Tibial artery (tissue), 4 donors: ENCODE results near the gene FXYD1.

Experiments
- DNase-seq, 2 donors: peaks; one replicate each; pipeline ENCODE4 v3.0.0-alpha.2; 2019
- H3K27ac ChIP-seq, 2 donors: fragments of 200-600 bp; sonication (generic) in 1 of 2; 1 replicate in 1 of 2; 2 replicates in 1 of 2; pipeline ENCODE4 v1.5.1; 2018 to 2019; ENCODE audit warnings: mild to moderate bottlenecking in 1 of 2
- H3K27me3 ChIP-seq, 2 donors: fragments of 200-600 bp; sonication (generic) in 1 of 2; one replicate each; pipeline versions ENCODE4 v1.5.1 to v1.6.0; 2016 to 2019
- H3K36me3 ChIP-seq, 3 donors: fragments of 200-600 bp; sonication (generic) in 2 of 3; one replicate each; pipeline ENCODE4 v1.5.1; 2016 to 2019; ENCODE audit warnings: mild to moderate bottlenecking in 2 of 3
- H3K4me1 ChIP-seq, 4 donors: fragments of 200-600 bp; sonication (generic) in 2 of 4; 1 replicate in 3 of 4; 2 replicates in 1 of 4; pipeline ENCODE4 v1.5.1; 2016 to 2019
- H3K4me3 ChIP-seq, 2 donors: fragments of 200-600 bp; sonication (generic) in 1 of 2; 1 replicate in 1 of 2; 2 replicates in 1 of 2; pipeline ENCODE4 v1.5.1; 2018 to 2019; ENCODE audit warnings: mild to moderate bottlenecking in 2 of 2
- H3K9me3 ChIP-seq, 3 donors: fragments of 200-600 bp; sonication (generic) in 1 of 3; one replicate each; pipeline ENCODE4 v1.5.1; 2016 to 2019
- CTCF ChIP-seq, 2 experiments: fragments of 200-600 bp in 1 of 2; fragments of 450-650 bp in 1 of 2; IDR thresholded peaks; one replicate each; pipeline ENCODE4 v1.5.1; 2017 to 2019; ENCODE audit warnings: antibody characterized with exemption in 2 of 2, mild to moderate bottlenecking in 1 of 2, moderate library complexity in 1 of 2
- intact Hi-C: fragments of 100-400 bp; cut with DNase I; formaldehyde crosslinking; loops from one replicate; pipeline ENCODE4 v1.15.0; 2023; ENCODE audit warnings: low total_unique reads

FXYD1 gene

GRCh38 chr19:35161434-35161743, 22.8 kb downstream of the FXYD1 start:
- Histone ChIP-seq H3K4me1 (no peaks in the 10 kb centered on the region), H3K9me3 (peaks cover 0 to 28% (median 22%) of the 10 kb centered on the region in 3 donors), H3K4me3 (no peak overlapping the region), H3K36me3 (peaks cover 21 to 80% (median 65%) of the 10 kb centered on the region in 3 donors), H3K27me3 (no peaks in the 10 kb centered on the region), H3K27ac (no peak overlapping the region)
- intact Hi-C loops: no loop called here
- no peak for DNase-seq
- no peak for TF ChIP-seq CTCF (IDR thresholded peaks at IDR 0.05)

- intact Hi-C loops: loop anchor here (2.0 kb wide), 1 partner anchor 78 kb away; no protein-coding TSS in a partner anchor
- H3K4me3 ChIP-seq: no peak overlapping the region
- peaks cover 26 to 82% (median 75%) of the 10 kb centered on the region in 3 donors for H3K36me3 ChIP-seq
- TF ChIP-seq CTCF (IDR thresholded peaks at IDR 0.05): no peak
- no peak overlapping the region for H3K27ac ChIP-seq
- peaks cover 0 to 30% (median 23%) of the 10 kb centered on the region in 3 donors for H3K9me3 ChIP-seq
- no peaks in the 10 kb centered on the region for H3K27me3 ChIP-seq
- no peak for DNase-seq
- H3K4me1 ChIP-seq: no peaks in the 10 kb centered on the region
These were observed 24.1 kb downstream of the FXYD1 start for GRCh38 chr19:35162471-35163326.

- Histone ChIP-seq H3K27ac (no peak overlapping the region), H3K4me3 (no peak overlapping the region), H3K4me1 (no peaks in the 10 kb centered on the region), H3K36me3 (peaks cover 26 to 72% (median 67%) of the 10 kb centered on the region in 3 donors), H3K27me3 (no peaks in the 10 kb centered on the region), H3K9me3 (peaks cover 0 to 30% (median 23%) of the 10 kb centered on the region in 3 donors)
- no peak for DNase-seq
- intact Hi-C loops: no loop called here
- TF ChIP-seq CTCF (IDR thresholded peaks at IDR 0.05): no peak
These were observed 25.8 kb downstream of the FXYD1 start for GRCh38 chr19:35164418-35164817.

GRCh38 chr19:35165200-35166058, 26.8 kb downstream of the FXYD1 start:
- H3K4me3 ChIP-seq: no peak overlapping the region
- peaks cover 26 to 68% (median 61%) of the 10 kb centered on the region in 3 donors for H3K36me3 ChIP-seq
- peaks cover 0 to 30% (median 23%) of the 10 kb centered on the region in 3 donors for H3K9me3 ChIP-seq
- TF ChIP-seq CTCF (IDR thresholded peaks at IDR 0.05): no peak
- H3K27me3 ChIP-seq: no peaks in the 10 kb centered on the region
- intact Hi-C loops: no loop called here
- H3K4me1 ChIP-seq: no peaks in the 10 kb centered on the region
- no peak for DNase-seq
- H3K27ac ChIP-seq: no peak overlapping the region

- Histone ChIP-seq H3K27me3 (no peaks in the 10 kb centered on the region), H3K27ac (no peak overlapping the region), H3K9me3 (peaks cover 0 to 30% (median 23%) of the 10 kb centered on the region in 3 donors), H3K4me3 (no peak overlapping the region), H3K36me3 (peaks cover 26 to 59% (median 54%) of the 10 kb centered on the region in 3 donors), H3K4me1 (no peaks in the 10 kb centered on the region)
- DNase-seq: no peak
- intact Hi-C loops: no loop called here
- no peak for TF ChIP-seq CTCF (IDR thresholded peaks at IDR 0.05)
These were observed 27.8 kb downstream of the FXYD1 start for GRCh38 chr19:35166100-35167063.
